ENCODE measurements around the gene SKIC2. TPM values are rescaled to one million over a fixed set of nuclear protein-coding genes. Genes with fewer than 3 reads are reported as not detected.
"Not testable (repeated sequence)": the region's sequence is repeated elsewhere in the genome, so short reads cannot be mapped to it uniquely, and the experiment has no call there.

The SKIC2 gene
- total RNA-seq, 1 experiment from 2014 or later, result 57.6 TPM

- H3K36me3 ChIP-seq (replicated peaks; ENCODE audit: control insufficient read depth, insufficient read depth, low read length); DNase-seq; H3K4me3 ChIP-seq (ENCODE audit: insufficient read depth, low read depth, low read length); H3K27me3 ChIP-seq (ENCODE audit: control insufficient read depth, insufficient read depth, low read length): not testable (repeated sequence)
Measured at GRCh38 chr6:32014547-32014946, 55.6 kb downstream of the SKIC2 start, which contains the start of gene C4B. C4B (plus strand) TSS chr6:32014795; CDS start chr6:32014846, 51 bp downstream.

Other genes with a start within 250 kb of the SKIC2 start
- gene LY6G6D, start 243.8 kb upstream of the SKIC2 start, total RNA-seq (2014; rRNA removed; shearing (Covaris generic)), result 2.8 TPM in 1 of 2 replicates, not detected in the other
- not detected in 2 replicates for gene LY6G6C, start 237.4 kb upstream of the SKIC2 start, total RNA-seq (2014; rRNA removed; shearing (Covaris generic))
- gene MPIG6B, start 235.8 kb upstream of the SKIC2 start, total RNA-seq (2014; rRNA removed; shearing (Covaris generic)), result not detected in 2 replicates
- 83.6 and 99.2 TPM in 2 replicates for gene DDAH2, start 229.9 kb upstream of the SKIC2 start, total RNA-seq (2014; rRNA removed; shearing (Covaris generic))
- gene CLIC1, start 222.6 kb upstream of the SKIC2 start, total RNA-seq (2014; rRNA removed; shearing (Covaris generic)), result 456 and 621 TPM in 2 replicates
- gene MSH5, start 219.2 kb upstream of the SKIC2 start, total RNA-seq (2014; rRNA removed; shearing (Covaris generic)), result 19.5 and 28.4 TPM in 2 replicates
- gene SAPCD1, start 196.5 kb upstream of the SKIC2 start, total RNA-seq (2014; rRNA removed; shearing (Covaris generic)), result 1.8 and 7.7 TPM in 2 replicates
- 0.44 and 2.1 TPM in 2 replicates for gene VWA7, start 181.8 kb upstream of the SKIC2 start, total RNA-seq (2014; rRNA removed; shearing (Covaris generic))
- gene VARS1, start 163.4 kb upstream of the SKIC2 start, total RNA-seq (2014; rRNA removed; shearing (Covaris generic)), result 114 and 115 TPM in 2 replicates
- 108 and 150 TPM in 2 replicates for gene LSM2, start 152.2 kb upstream of the SKIC2 start, total RNA-seq (2014; rRNA removed; shearing (Covaris generic))
- gene HSPA1L, start 143.9 kb upstream of the SKIC2 start, total RNA-seq (2014; rRNA removed; shearing (Covaris generic)), result 0.15 and 0.55 TPM in 2 replicates
- gene HSPA1A, start 143.6 kb upstream of the SKIC2 start, total RNA-seq (2014; rRNA removed; shearing (Covaris generic)), result 45.7 and 58.5 TPM in 2 replicates
- 63.3 and 70.4 TPM in 2 replicates for gene HSPA1B, start 131.4 kb upstream of the SKIC2 start, total RNA-seq (2014; rRNA removed; shearing (Covaris generic))
- 56.2 and 58.6 TPM in 2 replicates for gene NEU1, start 96.4 kb upstream of the SKIC2 start, total RNA-seq (2014; rRNA removed; shearing (Covaris generic))
- gene SLC44A4, start 80.2 kb upstream of the SKIC2 start, total RNA-seq (2014; rRNA removed; shearing (Covaris generic)), result 0.42 and 0.48 TPM in 2 replicates
- gene EHMT2, start 61.5 kb upstream of the SKIC2 start, total RNA-seq (2014; rRNA removed; shearing (Covaris generic)), result 134 and 136 TPM in 2 replicates
- 7.9 and 8.7 TPM in 2 replicates for gene ZBTB12, start 57.1 kb upstream of the SKIC2 start, total RNA-seq (2014; rRNA removed; shearing (Covaris generic))
- 0.63 and 1.7 TPM in 2 replicates for gene C2, start 31.5 kb upstream of the SKIC2 start, total RNA-seq (2014; rRNA removed; shearing (Covaris generic))
- gene CFB, start 13.1 kb upstream of the SKIC2 start, total RNA-seq (2014; rRNA removed; shearing (Covaris generic)), result not detected in 2 replicates
- 109 and 115 TPM in 2 replicates for gene NELFE, start 204 bp upstream of the SKIC2 start, total RNA-seq (2014; rRNA removed; shearing (Covaris generic))
- 18.8 and 19.9 TPM in 2 replicates for gene DXO, start 13.0 kb downstream of the SKIC2 start, total RNA-seq (2014; rRNA removed; shearing (Covaris generic))
- gene C4A, start 22.9 kb downstream of the SKIC2 start, total RNA-seq (2014; rRNA removed; shearing (Covaris generic)), result 0.35 and 1.5 TPM in 2 replicates
- 1.1 and 1.9 TPM in 2 replicates for gene C4B, start 55.6 kb downstream of the SKIC2 start, total RNA-seq (2014; rRNA removed; shearing (Covaris generic))
- gene CYP21A2, start 79.2 kb downstream of the SKIC2 start, total RNA-seq (2014; rRNA removed; shearing (Covaris generic)), result 0.11 TPM in 1 of 2 replicates, not detected in the other
- 2.7 and 4.4 TPM in 2 replicates for gene TNXB, start 150.2 kb downstream of the SKIC2 start, total RNA-seq (2014; rRNA removed; shearing (Covaris generic))
- 25.1 and 26.2 TPM in 2 replicates for gene ATF6B, start 169.1 kb downstream of the SKIC2 start, total RNA-seq (2014; rRNA removed; shearing (Covaris generic))
- gene FKBPL, start 171.1 kb downstream of the SKIC2 start, total RNA-seq (2014; rRNA removed; shearing (Covaris generic)), result 12.5 and 12.8 TPM in 2 replicates
- 0.14 TPM in 1 of 2 replicates, not detected in the other for gene PRRT1, start 192.8 kb downstream of the SKIC2 start, total RNA-seq (2014; rRNA removed; shearing (Covaris generic))
- gene PPT2, start 195.0 kb downstream of the SKIC2 start, total RNA-seq (2014; rRNA removed; shearing (Covaris generic)), result 24.7 and 25.5 TPM in 2 replicates
- gene EGFL8, start 205.4 kb downstream of the SKIC2 start, total RNA-seq (2014; rRNA removed; shearing (Covaris generic)), result 4.3 and 5.9 TPM in 2 replicates
- gene AGPAT1, start 216.9 kb downstream of the SKIC2 start, total RNA-seq (2014; rRNA removed; shearing (Covaris generic)), result 99.3 and 113 TPM in 2 replicates
- 94.6 and 99.0 TPM in 2 replicates for gene RNF5, start 219.2 kb downstream of the SKIC2 start, total RNA-seq (2014; rRNA removed; shearing (Covaris generic))
- 2.2 and 2.8 TPM in 2 replicates for gene AGER, start 225.1 kb downstream of the SKIC2 start, total RNA-seq (2014; rRNA removed; shearing (Covaris generic))
- 64.2 and 67.7 TPM in 2 replicates for gene PBX2, start 231.0 kb downstream of the SKIC2 start, total RNA-seq (2014; rRNA removed; shearing (Covaris generic))
- gene GPSM3, start 233.5 kb downstream of the SKIC2 start, total RNA-seq (2014; rRNA removed; shearing (Covaris generic)), result 21.2 and 26.8 TPM in 2 replicates